Mesenchymal stem cell (in vitro differentiated cells and primary cell): ENCODE measurements around the gene MGMT.

Experiments
- DNase-seq: peaks from one replicate; pipeline ENCODE4 v3.0.0-alpha.2; 2013
- H2AFZ ChIP-seq: one replicate; pipeline ENCODE4 v1.6.1; 2013; ENCODE audit warnings: low read depth, mild to moderate bottlenecking, control low read depth, inconsistent platforms, low read length, moderate library complexity
- H2AK5ac ChIP-seq: 2 replicates; pipeline ENCODE4 v1.6.1; 2013; ENCODE audit warnings: low read length, moderate library complexity, mild to moderate bottlenecking, inconsistent platforms; ENCODE audit not compliant: severe bottlenecking
- H2BK120ac ChIP-seq: one replicate; pipeline ENCODE4 v1.6.1; 2013; ENCODE audit warnings: low read depth, mild to moderate bottlenecking, inconsistent platforms, low read length, moderate library complexity
- H2BK12ac ChIP-seq, 2 experiments: one replicate each; pipeline ENCODE4 v1.6.1; 2013; ENCODE audit warnings: inconsistent platforms in 2 of 2, low read length in 2 of 2, mild to moderate bottlenecking in 2 of 2, moderate library complexity in 2 of 2, control low read depth in 1 of 2
- H2BK15ac ChIP-seq: one replicate; pipeline ENCODE4 v1.6.1; 2013; ENCODE audit warnings: mild to moderate bottlenecking, low read depth, inconsistent platforms; ENCODE audit not compliant: poor library complexity, severe bottlenecking
- H2BK5ac ChIP-seq: 2 replicates; pipeline ENCODE4 v1.6.1; 2013; ENCODE audit warnings: low read depth, mild to moderate bottlenecking, low read length, control low read depth, inconsistent platforms; ENCODE audit not compliant: poor library complexity, severe bottlenecking
- H3K14ac ChIP-seq, 2 experiments: one replicate each; pipeline ENCODE4 v1.6.1; 2013; ENCODE audit warnings: inconsistent platforms in 2 of 2, low read length in 2 of 2, control low read depth in 1 of 2, mild to moderate bottlenecking in 1 of 2, moderate library complexity in 1 of 2
- H3K18ac ChIP-seq, 2 experiments: one replicate each; pipeline ENCODE4 v1.6.1; 2013; ENCODE audit warnings: inconsistent platforms in 2 of 2, low read length in 2 of 2, control low read depth in 1 of 2, low read depth in 1 of 2, mild to moderate bottlenecking in 1 of 2
- H3K23ac ChIP-seq, 2 experiments: one replicate each; pipeline ENCODE4 v1.6.1; 2013; ENCODE audit warnings: inconsistent platforms in 2 of 2, low read length in 2 of 2, mild to moderate bottlenecking in 2 of 2, moderate library complexity in 2 of 2, control low read depth in 1 of 2
- H3K27ac ChIP-seq: 2 replicates; pipeline ENCODE4 v1.5.1; 2013; ENCODE audit warnings: mild to moderate bottlenecking, moderate library complexity, low read length, control low read depth, inconsistent platforms; ENCODE audit not compliant: poor library complexity, severe bottlenecking
- H3K27me3 ChIP-seq, 2 experiments: 2 replicates each; pipeline versions ENCODE4 v1.6.1 to v1.7.0; 2013; ENCODE audit warnings: low read length in 2 of 2, mild to moderate bottlenecking in 2 of 2, moderate library complexity in 2 of 2, control low read depth in 1 of 2, inconsistent platforms in 1 of 2; ENCODE audit not compliant: control insufficient read depth in 1 of 2, insufficient read depth in 1 of 2
- H3K36me3 ChIP-seq, 2 experiments: 2 replicates each; pipeline versions ENCODE4 v1.6.1 to v1.7.0; 2013; ENCODE audit warnings: low read length in 2 of 2, control low read depth in 1 of 2, inconsistent platforms in 1 of 2, low read depth in 1 of 2, mild to moderate bottlenecking in 1 of 2; ENCODE audit not compliant: insufficient read depth in 2 of 2, control insufficient read depth in 1 of 2
- H3K4ac ChIP-seq, 2 experiments: one replicate each; pipeline ENCODE4 v1.6.1; 2013; ENCODE audit warnings: inconsistent platforms in 2 of 2, low read length in 2 of 2, mild to moderate bottlenecking in 2 of 2, moderate library complexity in 2 of 2, control low read depth in 1 of 2, low read depth in 1 of 2
- H3K4me1 ChIP-seq: 2 replicates; pipeline ENCODE4 v1.6.1; 2013; ENCODE audit warnings: low read depth, low read length, control low read depth; ENCODE audit not compliant: control insufficient read depth, insufficient read depth
- H3K4me2 ChIP-seq: 2 replicates; pipeline ENCODE4 v1.6.1; 2013; ENCODE audit warnings: low read length, mild to moderate bottlenecking, inconsistent platforms; ENCODE audit not compliant: poor library complexity, severe bottlenecking
- H3K4me3 ChIP-seq, 2 experiments: 2 replicates each; pipeline versions ENCODE4 v1.5.1 to v1.7.0; 2013; ENCODE audit warnings: low read length in 2 of 2, mild to moderate bottlenecking in 2 of 2, control low read depth in 1 of 2, low read depth in 1 of 2; ENCODE audit not compliant: insufficient read depth in 1 of 2
- H3K79me1 ChIP-seq: replicated peaks from 2 replicates; pipeline ENCODE4 v1.6.1; 2013; ENCODE audit warnings: mild to moderate bottlenecking, control low read depth, low read length, inconsistent platforms; ENCODE audit not compliant: poor library complexity, severe bottlenecking
- H3K9ac ChIP-seq: 2 replicates; pipeline ENCODE4 v1.7.0; 2013; ENCODE audit warnings: mild to moderate bottlenecking, low read length, moderate library complexity
- H3K9me3 ChIP-seq: 2 replicates; pipeline ENCODE4 v1.7.0; 2013; ENCODE audit warnings: mild to moderate bottlenecking, low read length; ENCODE audit not compliant: control insufficient read depth
- H4K8ac ChIP-seq: one replicate; pipeline ENCODE4 v1.6.1; 2013; ENCODE audit warnings: inconsistent platforms, mild to moderate bottlenecking, low read length, moderate library complexity
- H4K91ac ChIP-seq: one replicate; pipeline ENCODE4 v1.6.1; 2013; ENCODE audit warnings: mild to moderate bottlenecking, low read length, inconsistent platforms
- WGBS: methylation state at CpG from one replicate; pipeline ENCODE4 v1.1.7; 2013; ENCODE audit warnings: mixed read lengths; 5-methylcytosine and 5-hydroxymethylcytosine counted together

MGMT gene

GRCh38 chr10:129570185-129570584, 103.1 kb downstream of the MGMT start:
- Histone ChIP-seq H3K4ac (no peak overlapping the region), H3K36me3 (peaks cover 3 to 8% of the 10 kb centered on the region in 2 experiments), H2AFZ (no peak overlapping the region), H2BK5ac (no peak overlapping the region), H2AK5ac (no peak overlapping the region), H3K23ac (no peak overlapping the region), H3K4me2 (no peak overlapping the region), H3K4me3 (no peak overlapping the region), H3K27me3 (no peaks in the 10 kb centered on the region), H3K27ac (no peak overlapping the region), H3K9me3 (no peaks in the 10 kb centered on the region), H4K8ac (no peak overlapping the region), H2BK15ac (no peak overlapping the region), H2BK120ac (no peak overlapping the region), H3K14ac (no peak overlapping the region), H3K79me1 (peaks cover 12% of the 10 kb centered on the region), H2BK12ac (no peak overlapping the region), H4K91ac (no peak overlapping the region), H3K9ac (no peak overlapping the region), H3K4me1 (no peaks in the 10 kb centered on the region), H3K18ac (no peak overlapping the region)
- no peak for DNase-seq
- 98% methylated on average over 7 of the region's 11 CpGs for WGBS

- H3K79me1 ChIP-seq, result peaks cover 10% of the 10 kb centered on the region
- H3K23ac ChIP-seq, result no peak overlapping the region
- no peak overlapping the region for H2BK5ac ChIP-seq
- H3K9me3 ChIP-seq, result peaks cover 13% of the 10 kb centered on the region
- no peak overlapping the region for H2BK12ac ChIP-seq
- H3K18ac ChIP-seq, result no peak overlapping the region
- H4K8ac ChIP-seq, result no peak overlapping the region
- no peaks in the 10 kb centered on the region for H3K4me1 ChIP-seq
- no peak overlapping the region for H3K14ac ChIP-seq
- no peak overlapping the region for H2BK15ac ChIP-seq
- no peak overlapping the region for H4K91ac ChIP-seq
- H3K4ac ChIP-seq, result no peak overlapping the region
- no peaks in the 10 kb centered on the region for H3K27me3 ChIP-seq
- H2AK5ac ChIP-seq, result no peak overlapping the region
- H3K27ac ChIP-seq, result no peak overlapping the region
- no peak overlapping the region for H3K9ac ChIP-seq
- no peak for DNase-seq
- WGBS, result 91% methylated on average over 12 of the region's 12 CpGs
- H2BK120ac ChIP-seq, result no peak overlapping the region
- H2AFZ ChIP-seq, result no peak overlapping the region
- H3K4me2 ChIP-seq, result no peak overlapping the region
- no peak overlapping the region for H3K4me3 ChIP-seq
- H3K36me3 ChIP-seq, result no peaks in the 10 kb centered on the region
These were observed 112.2 kb downstream of the MGMT start for GRCh38 chr10:129579228-129579627.

GRCh38 chr10:129580010-129580409, 113.0 kb downstream of the MGMT start:
- Histone ChIP-seq H3K27me3 (no peaks in the 10 kb centered on the region), H2BK5ac (no peak overlapping the region), H3K36me3 (no peaks in the 10 kb centered on the region), H4K8ac (no peak overlapping the region), H2AFZ (no peak overlapping the region), H3K79me1 (peaks cover 10% of the 10 kb centered on the region), H3K4me2 (no peak overlapping the region), H2BK120ac (no peak overlapping the region), H4K91ac (no peak overlapping the region), H3K23ac (no peak overlapping the region), H2BK15ac (no peak overlapping the region), H3K4me3 (no peak overlapping the region), H3K18ac (no peak overlapping the region), H3K4ac (no peak overlapping the region), H3K9ac (no peak overlapping the region), H2AK5ac (no peak overlapping the region), H3K14ac (no peak overlapping the region), H2BK12ac (no peak overlapping the region), H3K4me1 (no peaks in the 10 kb centered on the region), H3K9me3 (peaks cover 14% of the 10 kb centered on the region), H3K27ac (no peak overlapping the region)
- 81% methylated on average over 13 of the region's 13 CpGs for WGBS
- no peak for DNase-seq

- Histone ChIP-seq H3K18ac (no peak overlapping the region), H2AFZ (no peak overlapping the region), H3K9ac (no peak overlapping the region), H3K14ac (no peak overlapping the region), H2BK120ac (no peak overlapping the region), H2BK12ac (no peak overlapping the region), H3K9me3 (peaks cover 23% of the 10 kb centered on the region), H4K91ac (no peak overlapping the region), H3K79me1 (peaks cover 13% of the 10 kb centered on the region), H3K4me3 (no peak overlapping the region), H2BK5ac (no peak overlapping the region), H3K4ac (no peak overlapping the region), H3K4me2 (no peak overlapping the region), H4K8ac (no peak overlapping the region), H3K23ac (no peak overlapping the region), H3K27me3 (no peaks in the 10 kb centered on the region), H3K4me1 (no peaks in the 10 kb centered on the region), H2AK5ac (no peak overlapping the region), H2BK15ac (no peak overlapping the region), H3K36me3 (no peaks in the 10 kb centered on the region), H3K27ac (no peak overlapping the region)
- DNase-seq, result no peak
- 97% methylated on average over 9 of the region's 9 CpGs for WGBS
These were observed 113.9 kb downstream of the MGMT start for GRCh38 chr10:129580901-129581300.
